Activated T-helper 2 cell treated with anti-CD3 and anti-CD28 coated beads, Interferon-gamma antibody, Interleukin-2, Interleukin-4, amounts not matched to agents 10 μg/mL and 5 μg/mL and 100 μg/mL, durations not matched to agents 14 hours and 24 hours and 36 hours (primary cell): ENCODE results near the gene DEFB116. TPM values are rescaled to one million over a fixed set of nuclear protein-coding genes. Genes with fewer than 3 reads are reported as not detected.

ENCODE experiments used
- total RNA-seq: library from RNA; stranded (reverse); gene quantifications from 2 replicates; pipeline ENCODE4 v1.2.3, GENCODE V29; 2022

The DEFB116 gene
- total RNA-seq, 1 donor from 2014 or later, result not detected

Other genes with a start within 250 kb of the DEFB116 start
- gene DEFB115, start 50.9 kb downstream of the DEFB116 start, total RNA-seq, result not detected in 2 replicates
- gene DEFB118, start 60.0 kb upstream of the DEFB116 start, total RNA-seq, result not detected in 2 replicates
- not detected in 2 replicates for gene DEFB119, start 82.0 kb upstream of the DEFB116 start, total RNA-seq
- not detected in 2 replicates for gene DEFB121, start 97.6 kb upstream of the DEFB116 start, total RNA-seq
- not detected in 2 replicates for gene DEFB123, start 132.0 kb upstream of the DEFB116 start, total RNA-seq
- not detected in 2 replicates for gene DEFB124, start 166.5 kb upstream of the DEFB116 start, total RNA-seq
- not detected in 2 replicates for gene REM1, start 166.7 kb upstream of the DEFB116 start, total RNA-seq
- gene HM13, start 205.9 kb upstream of the DEFB116 start, total RNA-seq, result 184 and 188 TPM in 2 replicates